B cell (primary cell): ENCODE results near the gene CUZD1. TPM values are rescaled to one million over a fixed set of nuclear protein-coding genes. Genes with fewer than 3 reads are reported as not detected.

Experiments
- ATAC-seq: fragments of 200-7000 bp; cut with Tn5 transposase; one replicate; pipeline ENCODE4 v1.10.0; 2021; ENCODE audit warnings: low read depth, mild to moderate bottlenecking, moderate number of reproducible peaks, moderate library complexity
- CTCF ChIA-PET: fragments of 350-600 bp; sonication (Branson Sonifier 250); formaldehyde crosslinking; loops from one replicate; lab custom pipeline; 2021; ENCODE audit warnings: antibody characterized with exemption, inconsistent platforms; lab: Charles Lee
- POLR2A ChIA-PET: fragments of 350-600 bp; sonication (Branson Sonifier 250); formaldehyde crosslinking; loops from one replicate; lab custom pipeline; 2021; ENCODE audit warnings: antibody characterized with exemption; lab: Charles Lee
- DNase-seq: peaks from one replicate; pipeline ENCODE4 v3.0.0; 2013
- H2AFZ ChIP-seq: 2 replicates; pipeline ENCODE4 v1.6.1; 2012; ENCODE audit warnings: mild to moderate bottlenecking, low read depth, low read length; ENCODE audit not compliant: insufficient read depth, poor library complexity, severe bottlenecking
- H3K27ac ChIP-seq, 2 donors: 1 replicate in 1 of 2; 2 replicates in 1 of 2; pipeline ENCODE4 v1.5.1; 2012 to 2013; ENCODE audit warnings: low read length in 2 of 2, mild to moderate bottlenecking in 2 of 2, moderate library complexity in 1 of 2
- H3K27me3 ChIP-seq, 4 experiments: fragments of 200-600 bp in 1 of 4; sonication (generic) in 1 of 4; replicated peaks in 1 of 4; 1 replicate in 2 of 4; 2 replicates in 2 of 4; pipeline versions ENCODE4 v1.6.1 to v1.7.0; 2013 to 2016; ENCODE audit warnings: low read length in 3 of 4, mild to moderate bottlenecking in 2 of 4, mixed read lengths in 1 of 4, moderate library complexity in 1 of 4; ENCODE audit not compliant: insufficient read depth in 4 of 4, control insufficient read depth in 3 of 4; ENCODE audit errors: control extremely low read depth in 1 of 4
- H3K36me3 ChIP-seq, 2 experiments: replicated peaks in 1 of 2; 1 replicate in 1 of 2; 2 replicates in 1 of 2; pipeline versions ENCODE4 v1.6.1 to v1.7.1; 2013; ENCODE audit warnings: low read length in 1 of 2; ENCODE audit not compliant: insufficient read depth in 2 of 2, control insufficient read depth in 1 of 2; ENCODE audit errors: control extremely low read depth in 1 of 2, extremely low read depth in 1 of 2
- H3K4me1 ChIP-seq, 2 donors: fragments of 200-600 bp in 1 of 2; sonication (generic) in 1 of 2; 1 replicate in 1 of 2; 2 replicates in 1 of 2; pipeline versions ENCODE4 v1.5.1 to v1.6.1; 2013 to 2017; ENCODE audit warnings: low read length in 2 of 2; ENCODE audit not compliant: control insufficient read depth in 2 of 2, insufficient read depth in 2 of 2
- H3K4me2 ChIP-seq: replicated peaks from 2 replicates; pipeline ENCODE3; 2012; ENCODE audit warnings: mild to moderate bottlenecking, low read depth, low read length; ENCODE audit not compliant: poor library complexity, severe bottlenecking
- H3K4me3 ChIP-seq, 5 experiments: fragments of 200-600 bp in 1 of 5; sonication (generic) in 1 of 5; 1 replicate in 3 of 5; 2 replicates in 2 of 5; pipeline versions ENCODE4 v1.5.1 to v1.7.0; 2011 to 2016; ENCODE audit warnings: low read length in 4 of 5, mild to moderate bottlenecking in 4 of 5, low read depth in 2 of 5, control low read depth in 1 of 5, moderate library complexity in 1 of 5; ENCODE audit not compliant: insufficient read depth in 1 of 5; ENCODE audit errors: control extremely low read depth in 1 of 5, extremely low read depth in 1 of 5
- H3K79me2 ChIP-seq: fragments of 200-600 bp; sonication (generic); one replicate; pipeline ENCODE4 v1.6.0; 2016; ENCODE audit warnings: low read length; ENCODE audit not compliant: control insufficient read depth, insufficient read depth
- H3K9ac ChIP-seq: fragments of 200-600 bp; sonication (generic); 2 replicates; pipeline ENCODE4 v1.6.1; 2017; ENCODE audit warnings: mild to moderate bottlenecking, low read length, moderate library complexity
- H3K9me3 ChIP-seq, 3 donors: one replicate each; pipeline versions ENCODE4 v1.6.1 to v1.7.1; 2013; ENCODE audit warnings: low read length in 2 of 3; ENCODE audit not compliant: control insufficient read depth in 2 of 3, insufficient read depth in 1 of 3; ENCODE audit errors: control extremely low read depth in 1 of 3
- H4K20me1 ChIP-seq: 2 replicates; pipeline ENCODE4 v1.6.0; 2012; ENCODE audit warnings: mild to moderate bottlenecking, low read length; ENCODE audit not compliant: insufficient read depth, control insufficient read depth, poor library complexity, severe bottlenecking
- H3K27ac Mint-ChIP-seq: one replicate; pipeline ENCODE4 v1.8.0; 2021; ENCODE audit warnings: mixed read lengths
- H3K27me3 Mint-ChIP-seq: one replicate; pipeline ENCODE4 v1.8.0; 2021; ENCODE audit warnings: mixed read lengths
- H3K4me1 Mint-ChIP-seq: one replicate; pipeline ENCODE4 v1.8.0; 2021; ENCODE audit warnings: mixed read lengths
- H3K4me3 Mint-ChIP-seq: one replicate; pipeline ENCODE4 v1.8.0; 2021; ENCODE audit warnings: mixed read lengths
- H3K9me3 Mint-ChIP-seq: one replicate; pipeline ENCODE4 v1.8.0; 2022; ENCODE audit warnings: mixed read lengths; ENCODE audit not compliant: insufficient read depth
- EZH2 ChIP-seq: IDR thresholded peaks from 2 replicates; pipeline ENCODE4 v1.6.1; 2012; ENCODE audit warnings: borderline replicate concordance, low read depth, mild to moderate bottlenecking, moderate library complexity, low read length; ENCODE audit not compliant: insufficient read depth, poor library complexity, severe bottlenecking
- WGBS: methylation state at CpG from one replicate; pipeline ENCODE4 v1.1.5; 2013; ENCODE audit warnings: missing lambda C conversion rate; ENCODE audit not compliant: insufficient coverage; 5-methylcytosine and 5-hydroxymethylcytosine counted together
- intact Hi-C: fragments of 100-400 bp; cut with micrococcal nuclease; formaldehyde crosslinking; loops from one replicate; pipeline ENCODE4 v1.10.0; 2022
- polyA plus RNA-seq: library from polyadenylated mRNA; depleted of rRNA; stranded (reverse); fragments of >200 nt; gene quantifications from 2 replicates; pipeline ENCODE4 v1.2.3, GENCODE V29; 2012
- total RNA-seq, 2 donors: library from RNA; stranded (reverse); fragments of 120-200 nt in 1 of 2; gene quantifications; 1 replicate in 1 of 2; 2 replicates in 1 of 2; pipeline versions ENCODE4 v1.2.3 to v1.2.4, GENCODE V29; 2013 to 2022
- TF ChIP-seq, protein P1 (sequence below): fragments of 200-600 bp; IDR thresholded peaks from one replicate; pipeline ENCODE4 v1.8.0; 2022; ENCODE audit warnings: antibody characterized with exemption, mild to moderate bottlenecking

Gene CUZD1
- total and polyA plus RNA-seq, 2 donors (not counting 1 experiment from before 2014, with no cell fraction given): 2.1 to 3.3 TPM

- Histone ChIP-seq H3K9me3 (no peaks in the 10 kb centered on the region), H3K4me3 (no peak overlapping the region), H3K27me3 (peaks cover 0 to 4% (median 3%) of the 10 kb centered on the region in 4 experiments), H3K4me1 (no peaks in the 10 kb centered on the region), H3K4me2 (no peak overlapping the region), H4K20me1 (no peaks in the 10 kb centered on the region), H3K9ac (no peak overlapping the region), H3K27ac (no peak overlapping the region), H2AFZ (no peak overlapping the region), H3K36me3 (no peaks in the 10 kb centered on the region), H3K79me2 (no peaks in the 10 kb centered on the region)
- no CpG with 5 or more reads among the region's 5 CpGs for WGBS
- ChIA-PET CTCF (no interaction called here), POLR2A (no interaction called here)
- intact Hi-C loops: no loop called here
- TF ChIP-seq EZH2: no peak
- TF ChIP-seq, protein P1, sequence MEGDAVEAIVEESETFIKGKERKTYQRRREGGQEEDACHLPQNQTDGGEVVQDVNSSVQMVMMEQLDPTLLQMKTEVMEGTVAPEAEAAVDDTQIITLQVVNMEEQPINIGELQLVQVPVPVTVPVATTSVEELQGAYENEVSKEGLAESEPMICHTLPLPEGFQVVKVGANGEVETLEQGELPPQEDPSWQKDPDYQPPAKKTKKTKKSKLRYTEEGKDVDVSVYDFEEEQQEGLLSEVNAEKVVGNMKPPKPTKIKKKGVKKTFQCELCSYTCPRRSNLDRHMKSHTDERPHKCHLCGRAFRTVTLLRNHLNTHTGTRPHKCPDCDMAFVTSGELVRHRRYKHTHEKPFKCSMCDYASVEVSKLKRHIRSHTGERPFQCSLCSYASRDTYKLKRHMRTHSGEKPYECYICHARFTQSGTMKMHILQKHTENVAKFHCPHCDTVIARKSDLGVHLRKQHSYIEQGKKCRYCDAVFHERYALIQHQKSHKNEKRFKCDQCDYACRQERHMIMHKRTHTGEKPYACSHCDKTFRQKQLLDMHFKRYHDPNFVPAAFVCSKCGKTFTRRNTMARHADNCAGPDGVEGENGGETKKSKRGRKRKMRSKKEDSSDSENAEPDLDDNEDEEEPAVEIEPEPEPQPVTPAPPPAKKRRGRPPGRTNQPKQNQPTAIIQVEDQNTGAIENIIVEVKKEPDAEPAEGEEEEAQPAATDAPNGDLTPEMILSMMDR: no peak
- ATAC-seq: no peak
- Mint-ChIP-seq H3K4me1 (no peaks in the 10 kb centered on the region), H3K9me3 (no peaks in the 10 kb centered on the region), H3K4me3 (no peak overlapping the region), H3K27ac (no peak overlapping the region), H3K27me3 (peaks cover 35% of the 10 kb centered on the region)
- DNase-seq: no peak
Observed at GRCh38 chr10:122815458-122815857, 30.2 kb downstream of the CUZD1 start.

GRCh38 chr10:122814493-122814892 lies 31.2 kb downstream of the CUZD1 start:
- 67% methylated on average over 1 of the region's 2 CpGs for WGBS
- Histone ChIP-seq H3K4me3 (no peak overlapping the region), H3K9ac (no peak overlapping the region), H3K27ac (no peak overlapping the region), H4K20me1 (no peaks in the 10 kb centered on the region), H3K4me1 (no peaks in the 10 kb centered on the region), H3K79me2 (no peaks in the 10 kb centered on the region), H3K27me3 (peaks cover 0 to 4% (median 3%) of the 10 kb centered on the region in 4 experiments), H2AFZ (no peak overlapping the region), H3K36me3 (no peaks in the 10 kb centered on the region), H3K9me3 (no peaks in the 10 kb centered on the region), H3K4me2 (no peak overlapping the region)
- Mint-ChIP-seq H3K27me3 (peaks cover 25% of the 10 kb centered on the region), H3K27ac (no peak overlapping the region), H3K4me1 (no peaks in the 10 kb centered on the region), H3K4me3 (no peak overlapping the region), H3K9me3 (no peaks in the 10 kb centered on the region)
- TF ChIP-seq, protein P1: no peak
- intact Hi-C loops: no loop called here
- no peak for DNase-seq
- ChIA-PET POLR2A (no interaction called here), CTCF (no interaction called here)
- no peak for ATAC-seq
